CD4-positive, alpha-beta T cell treated with Interferon gamma for 1 hour (primary cell): Measurements from ENCODE around the gene KIF3B.
"Not testable (repeated sequence)": the region's sequence is repeated elsewhere in the genome, so short reads cannot be mapped to it uniquely, and the experiment has no call there.

Source experiments
- DNase-seq: peaks from one replicate; pipeline ENCODE4 v3.0.0-alpha.2; 2020

The KIF3B gene

DNA sequence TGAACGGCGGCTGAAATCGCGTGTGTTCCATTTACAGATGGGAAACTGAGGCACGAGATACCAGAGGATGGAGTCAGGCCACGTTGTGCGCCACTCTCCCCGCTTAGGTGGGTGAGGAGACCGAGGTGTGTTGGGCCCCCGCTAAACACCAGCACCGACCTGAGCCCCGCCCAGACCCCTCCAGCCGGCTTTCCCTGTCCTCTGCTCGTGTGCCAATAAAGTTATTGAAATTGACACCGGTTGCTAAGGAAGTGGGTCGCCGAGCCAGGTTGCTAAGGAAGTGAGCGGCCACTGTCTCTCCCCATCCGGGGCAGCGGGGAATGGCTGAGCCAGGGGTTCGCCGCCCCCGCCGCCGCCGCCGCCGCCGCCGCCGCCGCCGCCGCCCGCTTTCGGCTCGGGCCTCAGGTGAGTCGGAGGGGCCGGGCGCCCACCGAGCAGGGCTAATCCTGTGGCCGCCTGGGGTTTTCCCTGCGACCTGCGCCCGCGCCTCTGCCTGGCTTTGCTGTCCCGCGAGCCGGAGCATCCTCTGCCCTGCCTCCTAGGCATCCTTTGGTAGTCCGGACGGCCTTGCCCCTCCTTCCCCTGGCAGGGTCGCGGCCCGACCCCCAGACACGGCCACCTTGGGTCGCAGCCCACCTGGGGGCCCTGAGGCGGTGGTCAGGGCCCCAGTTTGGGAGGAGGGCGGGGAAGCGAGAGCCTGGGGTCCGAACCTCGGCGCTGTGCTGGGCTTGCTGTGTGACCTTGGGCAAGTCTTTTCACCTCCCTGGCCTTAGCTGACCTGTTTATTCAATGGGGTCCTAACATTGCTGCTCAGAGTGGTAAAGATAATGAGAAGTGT is at the start of gene KIF3B:
Gene KIF3B, plus strand, starts transcription at position 291 of the 838 bp plus-strand sequence. CDS start 32,127 bp downstream, outside the sequence.
- DNase-seq = peak; percentile 88

GRCh38 chr20:32227744-32228688 is 49.4 kb upstream of the KIF3B start:
- no peak for DNase-seq

GRCh38 chr20:32229251-32229747 is 48.2 kb upstream of the KIF3B start:
- DNase-seq = no peak

GRCh38 chr20:32230707-32231106 is 46.7 kb upstream of the KIF3B start:
- DNase-seq = no peak

DNA sequence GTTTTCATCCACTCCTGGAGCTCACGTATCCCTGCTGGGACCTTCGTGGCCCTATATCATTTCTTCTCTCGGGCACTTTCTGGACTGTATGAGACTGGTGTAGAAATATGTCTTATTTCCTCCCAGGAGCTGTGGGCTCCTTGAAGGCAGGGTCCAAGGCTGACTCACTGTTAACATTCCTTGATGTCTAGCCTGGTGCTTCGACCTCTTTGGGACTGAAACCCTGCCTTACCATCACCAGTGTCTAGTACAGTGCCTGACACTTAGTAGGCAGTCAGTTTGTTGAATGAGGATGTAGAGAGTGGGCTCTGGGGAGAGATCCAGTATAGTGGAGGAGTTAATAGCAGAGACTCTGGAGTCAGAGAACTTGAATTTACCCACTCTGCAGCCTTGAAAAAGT is 46.2 kb upstream of the KIF3B start:
- no peak for DNase-seq

DNA sequence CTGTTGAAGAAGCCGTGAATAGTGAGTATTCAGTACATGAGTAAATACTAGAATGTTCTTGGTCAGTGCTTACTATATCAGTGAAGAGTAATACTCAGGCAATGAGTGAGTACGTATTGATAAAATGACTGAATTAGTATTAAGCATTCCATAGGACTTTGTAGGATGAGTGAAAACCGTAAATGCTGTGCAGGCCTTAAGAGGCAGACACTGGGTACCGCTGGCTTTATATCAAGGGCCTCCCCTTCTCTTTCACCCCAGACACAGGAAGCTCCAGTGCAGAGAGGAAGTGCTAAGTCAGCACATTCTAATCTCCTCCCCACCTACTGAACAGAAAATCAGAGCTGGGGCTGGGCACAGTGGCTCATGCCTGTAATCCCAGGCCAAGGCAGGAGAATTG is 45.6 kb upstream of the KIF3B start:
- DNase-seq = peak; percentile 31

- DNase-seq = no peak
These were observed 45.0 kb upstream of the KIF3B start for GRCh38 chr20:32232326-32232886.

- no peak for DNase-seq
These were observed 44.2 kb upstream of the KIF3B start for GRCh38 chr20:32233286-32233685.

DNA sequence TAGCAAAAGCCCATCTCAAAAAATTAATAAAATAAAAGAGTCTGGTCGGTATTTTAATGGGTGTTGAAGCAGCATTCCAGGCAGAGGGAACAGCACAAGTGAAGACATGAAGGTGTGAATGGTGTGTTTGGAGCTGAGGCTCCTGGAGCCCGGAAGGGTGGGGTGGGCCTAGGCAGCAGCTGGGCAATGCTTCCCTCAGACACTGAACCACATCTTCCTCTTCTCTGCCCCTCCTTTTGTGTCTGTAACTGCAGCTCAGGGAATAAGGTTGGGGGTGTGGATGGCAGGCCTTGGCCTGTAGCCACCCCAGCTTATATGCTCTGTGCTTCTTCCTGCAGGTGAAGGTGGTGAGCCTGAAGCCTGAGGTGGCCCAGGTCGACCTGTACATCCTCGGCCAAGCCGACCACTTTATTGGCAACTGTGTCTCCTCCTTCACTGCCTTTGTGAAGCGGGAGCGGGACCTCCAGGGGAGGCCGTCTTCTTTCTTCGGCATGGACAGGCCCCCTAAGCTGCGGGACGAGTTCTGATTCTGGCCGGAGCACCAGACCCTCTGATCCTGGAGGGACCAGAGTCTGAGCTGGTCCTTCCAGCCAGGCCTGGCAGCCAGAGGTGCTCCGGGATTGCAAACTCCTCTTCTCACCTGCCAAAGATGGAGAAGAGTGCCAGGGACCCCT is 43.2 kb upstream of the KIF3B start:
- DNase-seq = no peak

GRCh38 chr20:32235331-32236047 is 42.0 kb upstream of the KIF3B start:
- no peak for DNase-seq

GRCh38 chr20:32236048-32236533 is 41.4 kb upstream of the KIF3B start:
- no peak for DNase-seq

- no peak for DNase-seq
These were observed 40.6 kb upstream of the KIF3B start for GRCh38 chr20:32236819-32237218.

- DNase-seq = no peak
These were observed 40.0 kb upstream of the KIF3B start for GRCh38 chr20:32237419-32237818.

DNA sequence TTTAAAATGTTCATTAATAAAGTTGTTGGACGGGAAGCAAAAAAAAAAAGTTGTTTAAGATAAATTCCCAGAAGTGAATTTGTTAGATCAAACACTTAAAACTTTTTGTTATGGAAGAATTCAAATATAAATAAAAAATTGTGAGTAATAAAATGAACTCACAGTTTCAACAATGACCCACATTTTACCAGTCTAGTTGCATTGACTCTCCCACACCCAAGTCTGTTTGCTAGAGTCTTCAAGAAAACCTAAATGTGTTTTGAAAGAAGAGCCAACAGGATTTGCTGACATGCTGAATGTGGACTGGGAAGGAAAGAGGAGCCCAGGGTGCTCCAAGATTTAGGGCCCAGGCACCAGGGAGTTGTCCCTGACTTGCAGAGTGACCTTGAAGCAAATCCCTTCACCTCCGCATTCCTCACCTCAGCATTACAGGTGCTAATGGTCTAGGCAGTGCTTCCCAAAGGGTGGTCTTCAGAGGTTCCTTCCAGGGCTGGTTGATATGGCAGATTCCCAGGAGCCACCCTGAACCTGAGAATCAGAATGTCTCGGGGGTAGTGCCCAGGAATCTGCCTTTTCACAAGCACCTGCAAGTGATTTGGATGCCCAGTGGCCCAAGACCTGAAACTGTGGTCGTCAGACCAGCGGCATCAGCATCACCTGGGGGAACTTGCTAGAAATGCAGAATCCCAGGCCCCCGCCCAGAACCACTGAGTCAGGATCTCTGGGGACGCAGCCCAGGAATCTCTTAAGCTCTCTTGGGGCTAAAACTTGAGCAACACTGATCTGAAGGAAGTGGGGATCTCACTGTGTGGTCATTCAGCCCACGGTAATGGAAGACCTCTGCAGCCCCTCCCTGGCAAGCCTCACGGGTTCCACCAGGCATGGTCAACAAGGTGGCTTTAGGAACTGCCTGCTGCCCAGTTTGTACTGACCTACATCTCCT is 38.7 kb upstream of the KIF3B start:
- DNase-seq = no peak

- DNase-seq = no peak
These were observed 37.2 kb upstream of the KIF3B start for GRCh38 chr20:32240205-32240604.

GRCh38 chr20:32241807-32242206 is 35.6 kb upstream of the KIF3B start:
- DNase-seq = no peak

DNA sequence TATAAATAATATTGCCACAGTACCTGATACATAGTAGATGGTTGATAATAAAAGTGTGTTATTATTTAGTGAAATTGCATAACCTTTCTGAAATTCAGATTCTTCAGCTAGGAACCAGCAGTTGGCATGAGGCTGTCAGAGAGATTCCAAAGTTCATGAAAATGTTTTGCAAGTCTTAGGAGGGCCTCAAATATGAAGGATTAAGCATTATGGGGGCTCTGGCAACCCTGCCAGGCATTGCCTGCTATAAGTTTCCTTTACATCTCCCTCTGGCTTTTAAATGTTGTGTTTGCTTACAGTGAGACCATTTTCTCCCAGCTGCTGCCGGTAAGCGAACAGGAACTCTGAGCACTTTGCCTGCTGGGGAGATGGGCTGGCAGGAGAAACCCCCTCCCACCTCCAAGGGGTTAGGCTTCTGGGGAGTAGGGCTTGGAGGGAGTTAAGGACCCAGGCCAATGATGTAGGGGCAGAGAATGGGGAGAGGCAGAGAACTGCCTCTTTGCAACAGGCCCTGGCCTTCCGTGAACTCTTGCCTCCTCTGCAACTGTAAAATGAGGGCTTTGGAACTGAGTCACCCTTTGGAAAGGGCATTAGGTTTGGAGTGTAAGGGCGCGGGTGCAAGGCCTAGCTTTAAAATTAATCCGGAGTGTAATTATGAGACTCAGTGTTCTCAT is 33.2 kb upstream of the KIF3B start:
- DNase-seq = no peak

- no peak for DNase-seq
These were observed 32.5 kb upstream of the KIF3B start for GRCh38 chr20:32244959-32245358.

DNA sequence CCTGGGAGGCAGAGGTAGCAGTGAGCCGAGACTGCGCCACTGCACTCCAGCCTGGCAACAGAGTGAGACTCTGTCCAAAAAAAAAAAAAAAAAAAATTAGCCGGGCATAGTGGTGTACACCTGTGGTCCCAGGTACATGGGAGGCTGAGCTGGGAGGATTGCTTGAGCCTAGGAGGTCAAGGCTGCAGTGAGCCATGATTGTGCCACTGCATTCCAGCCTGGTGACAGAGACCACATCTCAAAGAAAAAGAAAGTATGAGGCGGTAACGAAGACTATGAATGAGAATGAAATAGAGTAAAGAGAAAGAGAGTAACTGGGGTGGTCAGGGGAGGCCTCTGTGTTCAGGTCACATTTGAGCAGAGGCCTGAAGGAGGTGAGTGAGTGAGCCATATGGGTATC is 31.2 kb upstream of the KIF3B start:
- not testable (repeated sequence) for DNase-seq

- DNase-seq = no peak
These were observed 29.4 kb upstream of the KIF3B start for GRCh38 chr20:32248043-32248442.
